Tibial nerve (tissue), 3 donors: ENCODE data around the gene VTCN1.

ENCODE experiments used
- POLR2A ChIP-seq, 2 donors: fragments of 450-650 bp; IDR thresholded peaks; one replicate each; pipeline ENCODE4 v1.6.1; 2017; ENCODE audit warnings: antibody characterized with exemption in 2 of 2, mild to moderate bottlenecking in 2 of 2, moderate library complexity in 2 of 2
- TF ChIP-seq, protein P1 (sequence below), 5 experiments: fragments of 200-600 bp in 3 of 5; fragments of 450-650 bp in 2 of 5; sonication (generic) in 3 of 5; IDR thresholded peaks; one replicate each; pipeline ENCODE4 v1.5.1; 2016 to 2019; ENCODE audit warnings: antibody characterized with exemption in 5 of 5, mild to moderate bottlenecking in 3 of 5, moderate library complexity in 2 of 5

DNA sequence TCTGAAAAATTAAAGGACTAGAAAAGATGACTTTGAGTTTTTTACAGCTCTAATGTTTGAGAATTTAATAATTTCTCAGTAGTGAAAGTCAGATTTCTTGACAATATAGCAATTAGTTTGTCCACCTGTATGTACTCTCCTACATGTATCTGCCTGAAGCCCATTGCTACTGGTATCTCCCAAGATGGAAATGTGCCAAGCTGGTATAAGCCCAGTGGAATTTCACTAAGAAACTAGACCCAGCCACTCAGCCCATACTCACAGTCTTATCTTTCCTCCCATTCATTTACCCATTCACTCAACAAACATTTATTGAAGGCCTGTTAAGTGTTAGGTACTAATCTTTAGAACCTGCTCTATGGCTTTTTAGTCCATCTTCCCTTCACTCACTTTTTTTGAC lies 67.6 kb downstream of the VTCN1 start:
- TF ChIP-seq, protein P1, sequence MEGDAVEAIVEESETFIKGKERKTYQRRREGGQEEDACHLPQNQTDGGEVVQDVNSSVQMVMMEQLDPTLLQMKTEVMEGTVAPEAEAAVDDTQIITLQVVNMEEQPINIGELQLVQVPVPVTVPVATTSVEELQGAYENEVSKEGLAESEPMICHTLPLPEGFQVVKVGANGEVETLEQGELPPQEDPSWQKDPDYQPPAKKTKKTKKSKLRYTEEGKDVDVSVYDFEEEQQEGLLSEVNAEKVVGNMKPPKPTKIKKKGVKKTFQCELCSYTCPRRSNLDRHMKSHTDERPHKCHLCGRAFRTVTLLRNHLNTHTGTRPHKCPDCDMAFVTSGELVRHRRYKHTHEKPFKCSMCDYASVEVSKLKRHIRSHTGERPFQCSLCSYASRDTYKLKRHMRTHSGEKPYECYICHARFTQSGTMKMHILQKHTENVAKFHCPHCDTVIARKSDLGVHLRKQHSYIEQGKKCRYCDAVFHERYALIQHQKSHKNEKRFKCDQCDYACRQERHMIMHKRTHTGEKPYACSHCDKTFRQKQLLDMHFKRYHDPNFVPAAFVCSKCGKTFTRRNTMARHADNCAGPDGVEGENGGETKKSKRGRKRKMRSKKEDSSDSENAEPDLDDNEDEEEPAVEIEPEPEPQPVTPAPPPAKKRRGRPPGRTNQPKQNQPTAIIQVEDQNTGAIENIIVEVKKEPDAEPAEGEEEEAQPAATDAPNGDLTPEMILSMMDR (IDR thresholded peaks at IDR 0.05) = no peak
- no peak for TF ChIP-seq POLR2A (IDR thresholded peaks at IDR 0.05)
